ENCODE data around the gene EIF4E1B. TPM values are rescaled to one million over a fixed set of nuclear protein-coding genes. Genes with fewer than 3 reads are reported as not detected.

Gene EIF4E1B
- total and polyA plus RNA-seq, 7 donors, result 0.04 to 0.62 TPM; not detected in 5

DNA sequence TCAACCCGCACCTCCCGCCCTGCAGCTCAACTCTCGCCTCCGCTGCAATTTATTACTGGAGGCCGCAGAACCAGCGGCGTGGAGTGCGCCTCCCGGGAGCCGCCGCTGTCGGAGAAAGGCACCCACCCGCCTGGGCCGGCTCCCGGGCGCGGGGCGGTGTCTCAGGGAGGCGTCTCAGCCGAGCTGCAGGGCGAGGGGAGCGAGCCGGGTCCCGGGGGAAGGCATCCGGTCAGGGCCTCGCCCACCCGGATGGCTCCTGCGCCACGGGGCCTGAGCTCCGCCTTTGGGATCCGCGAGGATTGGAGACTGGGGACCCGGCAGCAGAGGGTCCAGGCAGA is 49.7 kb downstream of the EIF4E1B start:
- TF ChIP-seq, protein P1, sequence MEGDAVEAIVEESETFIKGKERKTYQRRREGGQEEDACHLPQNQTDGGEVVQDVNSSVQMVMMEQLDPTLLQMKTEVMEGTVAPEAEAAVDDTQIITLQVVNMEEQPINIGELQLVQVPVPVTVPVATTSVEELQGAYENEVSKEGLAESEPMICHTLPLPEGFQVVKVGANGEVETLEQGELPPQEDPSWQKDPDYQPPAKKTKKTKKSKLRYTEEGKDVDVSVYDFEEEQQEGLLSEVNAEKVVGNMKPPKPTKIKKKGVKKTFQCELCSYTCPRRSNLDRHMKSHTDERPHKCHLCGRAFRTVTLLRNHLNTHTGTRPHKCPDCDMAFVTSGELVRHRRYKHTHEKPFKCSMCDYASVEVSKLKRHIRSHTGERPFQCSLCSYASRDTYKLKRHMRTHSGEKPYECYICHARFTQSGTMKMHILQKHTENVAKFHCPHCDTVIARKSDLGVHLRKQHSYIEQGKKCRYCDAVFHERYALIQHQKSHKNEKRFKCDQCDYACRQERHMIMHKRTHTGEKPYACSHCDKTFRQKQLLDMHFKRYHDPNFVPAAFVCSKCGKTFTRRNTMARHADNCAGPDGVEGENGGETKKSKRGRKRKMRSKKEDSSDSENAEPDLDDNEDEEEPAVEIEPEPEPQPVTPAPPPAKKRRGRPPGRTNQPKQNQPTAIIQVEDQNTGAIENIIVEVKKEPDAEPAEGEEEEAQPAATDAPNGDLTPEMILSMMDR (IDR thresholded peaks at IDR 0.05), result no peak
- Histone ChIP-seq H3K4me1 (peaks cover 6% of the 10 kb centered on the region), H3K27ac (no peak overlapping the region), H3K4me3 (no peak overlapping the region), H3K36me3 (ENCODE audit: insufficient read depth in 1 of 2, low read depth in 1 of 2) (no peaks in the 10 kb centered on the region), H3K9me3 (no peaks in the 10 kb centered on the region), H3K27me3 (ENCODE audit: insufficient read depth in 3 of 3, low read length in 2 of 3) (peaks cover 0 to 10% (median 2%) of the 10 kb centered on the region in 3 donors)
- 40 to 53% (median 50%) methylated on average over 32 to 33 of the region's 33 CpGs for WGBS, 3 donors
- no peak for DNase-seq
- intact Hi-C loops (cut with DNase I), result no loop called here
- ATAC-seq, result no peak

DNA sequence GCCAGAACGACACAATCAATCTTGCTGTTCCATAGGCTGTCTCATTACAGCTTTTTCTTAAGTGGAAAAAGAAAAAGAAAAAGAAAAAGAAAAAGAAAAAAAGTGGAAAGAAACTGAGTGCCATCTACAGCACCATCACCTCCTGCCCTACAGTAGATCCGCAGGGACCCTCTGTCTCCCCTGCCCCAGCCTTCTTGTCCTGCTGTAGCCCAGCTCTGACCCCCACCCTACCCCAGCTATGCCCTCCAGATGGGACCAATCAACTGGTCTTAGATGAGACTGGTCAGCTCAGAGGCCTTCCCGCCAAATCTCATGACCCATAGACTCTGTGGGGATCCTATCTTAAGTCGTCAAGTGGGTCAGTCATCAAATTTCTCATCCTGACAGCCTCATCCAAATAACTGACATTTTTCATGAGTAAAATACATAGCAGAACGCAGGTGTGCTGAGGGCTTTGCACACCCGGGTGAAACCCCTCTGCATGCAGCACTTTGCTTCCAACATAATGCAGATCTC is 51.6 kb downstream of the EIF4E1B start:
- Histone ChIP-seq H3K4me3 (no peak overlapping the region), H3K27me3 (ENCODE audit: insufficient read depth in 3 of 3, low read length in 2 of 3) (peaks cover 0 to 10% (median 2%) of the 10 kb centered on the region in 3 donors), H3K4me1 (peaks cover 3% of the 10 kb centered on the region), H3K9me3 (no peaks in the 10 kb centered on the region), H3K27ac (no peak overlapping the region), H3K36me3 (ENCODE audit: insufficient read depth in 1 of 2, low read depth in 1 of 2) (no peaks in the 10 kb centered on the region)
- 73 to 82% (median 77%) methylated on average over 6 of the region's 6 CpGs for WGBS, 3 donors
- ATAC-seq (no peak), DNase-seq (no peak)
- intact Hi-C loops (cut with DNase I), result no loop called here
- TF ChIP-seq, protein P1 (IDR thresholded peaks at IDR 0.05), result no peak

DNA sequence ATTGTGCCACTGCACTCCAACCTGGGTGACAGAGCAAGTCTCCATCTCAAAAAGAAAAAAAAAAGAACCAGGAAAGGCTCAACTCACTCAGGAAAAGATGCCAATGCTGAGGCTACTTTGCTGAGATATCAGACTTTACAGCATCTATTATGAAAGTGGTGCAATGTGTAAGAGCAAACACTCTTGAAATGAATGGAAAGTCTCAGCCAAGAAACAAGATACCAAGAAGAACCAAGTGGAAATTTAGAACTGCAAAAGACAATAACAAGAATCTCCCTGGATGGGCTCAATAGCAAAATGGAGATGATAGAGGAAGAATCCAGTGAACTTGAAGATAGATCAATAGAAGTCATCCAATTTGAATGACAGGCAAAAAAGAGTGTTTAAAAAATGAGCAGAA is 54.5 kb downstream of the EIF4E1B start:
- no peak overlapping the region for H3K4me3 ChIP-seq
- ATAC-seq (no peak), DNase-seq (no peak)
- peaks cover 0 to 9% (median 4%) of the 10 kb centered on the region in 3 donors for H3K27me3 ChIP-seq (ENCODE audit: insufficient read depth in 3 of 3, low read length in 2 of 3)
- no peaks in the 10 kb centered on the region for H3K36me3 ChIP-seq (ENCODE audit: insufficient read depth in 1 of 2, low read depth in 1 of 2)
- no peaks in the 10 kb centered on the region for H3K9me3 ChIP-seq
- intact Hi-C loops (cut with DNase I), result no loop called here
- no peak overlapping the region for H3K27ac ChIP-seq
- H3K4me1 ChIP-seq, result no peaks in the 10 kb centered on the region
- TF ChIP-seq, protein P1 (IDR thresholded peaks at IDR 0.05), result no peak

DNA sequence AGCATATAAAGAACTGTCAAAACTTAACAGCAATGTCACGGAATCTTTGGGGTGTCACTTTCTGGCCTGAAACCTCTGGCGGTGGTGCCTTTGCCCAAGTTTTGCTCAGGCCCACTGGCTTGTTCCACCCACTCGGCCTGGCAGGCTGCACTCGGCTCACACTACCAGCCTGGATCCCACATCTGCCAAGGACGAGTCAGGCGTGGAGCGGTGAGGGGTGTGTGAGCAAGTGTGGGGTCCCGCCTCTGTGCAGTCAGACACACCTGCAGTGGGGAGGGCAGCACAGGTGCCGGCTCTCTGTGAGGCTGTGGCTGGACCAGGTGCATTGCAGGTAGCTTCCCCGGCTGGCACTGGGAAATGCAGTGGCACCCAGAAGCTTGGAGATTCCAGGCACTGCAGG is 56.8 kb downstream of the EIF4E1B start:
- intact Hi-C loops (cut with DNase I), result no loop called here
- no peak for ATAC-seq

More for the DNA sequence above, 56.8 kb downstream of the EIF4E1B start:
- TF ChIP-seq, protein P1 (IDR thresholded peaks at IDR 0.05), result no peak
- no peak overlapping the region for H3K4me3 ChIP-seq
- no peak for DNase-seq
- no peak overlapping the region for H3K27ac ChIP-seq
- H3K9me3 ChIP-seq, result no peaks in the 10 kb centered on the region
- WGBS, 3 donors, result 77 to 86% (median 81%) methylated on average over 10 of the region's 10 CpGs
- H3K4me1 ChIP-seq, result no peaks in the 10 kb centered on the region
- H3K27me3 ChIP-seq (ENCODE audit: insufficient read depth in 3 of 3, low read length in 2 of 3), result peaks cover 0 to 17% (median 6%) of the 10 kb centered on the region in 3 donors
- H3K36me3 ChIP-seq (ENCODE audit: insufficient read depth in 1 of 2, low read depth in 1 of 2), result no peaks in the 10 kb centered on the region

Data from psoas muscle (tissue), 8 donors.